Fibroblast of skin of left biceps (primary cell): ENCODE measurements around the gene GRIN3B.
A peak's percentile ranks its signal among the peaks of the same experiment; 100 is the strongest.

Source experiments
- DNase-seq, 2 experiments: peaks; one replicate each; pipeline ENCODE4 v3.0.0-alpha.2; 2013; ENCODE audit warnings: low read depth in 2 of 2

The GRIN3B gene

DNA sequence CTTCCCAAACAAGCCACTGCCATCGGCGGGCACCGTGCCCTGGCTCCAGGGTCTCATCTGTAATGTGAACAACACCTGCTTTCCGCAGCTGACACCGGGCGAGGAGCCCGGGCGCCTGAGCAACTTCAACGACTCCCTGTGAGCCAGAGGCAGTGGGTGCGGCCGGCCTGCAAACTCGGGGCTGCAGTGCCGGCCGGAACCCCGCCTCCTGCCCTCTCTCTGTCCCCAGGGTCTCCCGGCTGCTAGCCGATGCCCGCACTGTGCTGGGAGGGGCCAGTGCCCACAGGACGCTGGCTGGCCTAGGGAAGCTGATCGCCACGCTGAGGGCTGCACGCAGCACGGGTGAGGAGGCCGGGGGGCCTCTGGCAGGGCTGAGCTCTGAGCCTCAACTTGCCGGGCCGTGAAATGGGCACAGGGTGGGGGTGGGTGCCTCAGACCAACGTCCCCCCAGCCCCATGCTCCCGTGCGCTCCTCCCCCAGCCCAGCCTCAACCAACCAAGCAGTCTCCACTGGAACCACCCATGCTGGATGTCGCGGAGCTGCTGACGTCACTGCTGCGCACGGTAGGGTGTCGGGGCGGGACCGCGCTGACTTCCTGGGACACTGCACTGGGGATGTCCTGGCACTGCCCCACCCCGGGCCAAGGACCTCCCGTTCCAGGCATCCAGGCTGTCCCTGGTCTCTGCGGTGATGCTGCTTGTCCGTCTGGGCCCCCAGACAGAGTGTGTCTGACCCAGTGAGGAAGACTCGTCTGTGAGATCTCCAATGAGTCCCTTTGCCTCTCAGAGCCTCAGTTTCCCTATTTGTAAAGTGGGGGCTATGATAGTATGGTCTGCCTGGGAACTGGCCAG is 41.8 kb downstream of the GRIN3B start:
- DNase-seq, result no peak

DNA sequence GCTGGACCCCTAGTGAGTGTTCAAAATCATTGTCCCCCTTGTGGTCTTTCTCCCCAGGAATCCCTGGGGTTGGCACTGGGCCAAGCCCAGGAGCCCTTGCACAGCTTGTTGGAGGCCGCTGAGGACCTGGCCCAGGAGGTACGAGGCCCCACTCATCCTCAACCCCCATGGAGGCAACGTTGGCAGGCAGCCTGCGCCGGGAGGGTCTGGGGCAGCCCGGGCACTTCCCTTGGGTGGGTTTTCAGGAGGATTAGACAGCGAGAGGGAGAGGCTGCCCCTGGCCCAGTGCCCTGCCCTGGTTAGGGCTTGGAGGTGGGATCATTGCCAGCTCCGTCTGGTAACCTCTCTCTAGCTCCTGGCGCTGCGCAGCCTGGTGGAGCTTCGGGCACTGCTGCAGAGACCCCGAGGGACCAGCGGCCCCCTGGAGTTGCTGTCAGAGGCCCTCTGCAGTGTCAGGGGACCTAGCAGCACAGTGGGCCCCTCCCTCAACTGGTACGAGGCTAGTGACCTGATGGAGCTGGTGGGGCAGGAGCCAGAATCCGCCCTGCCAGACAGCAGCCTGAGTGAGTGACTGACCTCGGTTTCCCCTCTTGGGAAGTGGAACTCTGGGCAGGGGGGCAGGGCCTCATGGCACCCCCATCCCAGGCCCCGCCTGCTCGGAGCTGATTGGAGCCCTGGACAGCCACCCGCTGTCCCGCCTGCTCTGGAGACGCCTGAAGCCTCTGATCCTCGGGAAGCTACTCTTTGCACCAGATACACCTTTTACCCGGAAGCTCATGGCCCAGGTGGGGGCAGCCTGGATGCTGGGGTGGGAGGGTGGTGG is 42.7 kb downstream of the GRIN3B start:
- DNase-seq, result no peak

- DNase-seq, result no peak
Observed at GRCh38 chr19:1045247-1045603, 45.0 kb downstream of the GRIN3B start.

DNA sequence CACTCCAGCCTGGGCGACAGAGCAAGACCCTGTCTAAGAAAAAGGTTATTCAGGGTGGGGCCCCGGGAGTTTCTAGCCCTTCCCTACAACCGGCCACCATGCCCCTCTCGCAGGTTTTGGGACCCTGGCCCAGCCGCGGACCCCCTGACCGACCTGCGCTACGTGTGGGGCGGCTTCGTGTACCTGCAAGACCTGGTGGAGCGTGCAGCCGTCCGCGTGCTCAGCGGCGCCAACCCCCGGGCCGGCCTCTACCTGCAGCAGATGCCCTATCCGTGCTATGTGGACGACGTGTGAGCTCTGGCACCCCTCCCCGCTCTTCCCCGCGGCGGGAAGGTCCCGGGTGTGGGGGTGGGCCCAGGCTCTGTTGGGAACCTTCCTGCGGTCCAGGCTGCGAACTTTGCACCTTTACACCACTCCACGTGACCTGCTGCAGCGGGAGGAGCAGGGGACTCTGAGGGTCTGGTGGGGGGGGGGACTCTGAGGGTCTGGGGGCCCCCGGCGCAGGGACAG is 46.0 kb downstream of the GRIN3B start:
- no peak for DNase-seq

GRCh38 chr19:1046836-1047695 is 46.8 kb downstream of the GRIN3B start:
- DNase-seq, result no peak

GRCh38 chr19:1047696-1048147 is 47.5 kb downstream of the GRIN3B start:
- DNase-seq, result no peak

GRCh38 chr19:1049106-1049505 is 48.9 kb downstream of the GRIN3B start:
- DNase-seq, result no peak

DNA sequence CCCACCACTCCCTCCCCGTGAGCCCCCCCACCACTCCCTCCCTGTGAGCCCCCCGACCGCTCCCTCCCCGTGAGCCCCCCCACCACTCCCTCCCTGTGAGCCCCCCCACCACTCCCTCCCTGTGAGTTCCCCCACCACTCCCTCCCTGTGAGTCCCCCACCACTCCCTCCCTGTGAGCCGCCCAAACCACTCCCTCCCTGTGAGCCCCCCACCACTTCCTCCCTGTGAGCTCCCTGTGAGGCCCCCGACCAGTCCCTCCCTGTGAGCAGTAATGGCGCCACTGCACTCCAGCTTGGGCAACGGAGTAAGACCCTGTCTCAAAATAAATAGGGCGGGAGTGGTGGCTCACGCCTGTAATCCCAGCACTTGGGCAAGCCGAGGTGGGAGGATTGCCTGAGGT is 49.6 kb downstream of the GRIN3B start:
- DNase-seq, result no peak

- no peak for DNase-seq
Observed at GRCh38 chr19:1050989-1051788, 51.0 kb downstream of the GRIN3B start.

GRCh38 chr19:1051791-1052190 is 51.6 kb downstream of the GRIN3B start:
- DNase-seq, result no peak

- no peak for DNase-seq
Observed at GRCh38 chr19:1052349-1052975, 52.2 kb downstream of the GRIN3B start.

GRCh38 chr19:1053176-1054101 is 53.2 kb downstream of the GRIN3B start:
- DNase-seq, result no peak

- DNase-seq, result no peak
Observed at GRCh38 chr19:1054102-1055027, 54.1 kb downstream of the GRIN3B start.

DNA sequence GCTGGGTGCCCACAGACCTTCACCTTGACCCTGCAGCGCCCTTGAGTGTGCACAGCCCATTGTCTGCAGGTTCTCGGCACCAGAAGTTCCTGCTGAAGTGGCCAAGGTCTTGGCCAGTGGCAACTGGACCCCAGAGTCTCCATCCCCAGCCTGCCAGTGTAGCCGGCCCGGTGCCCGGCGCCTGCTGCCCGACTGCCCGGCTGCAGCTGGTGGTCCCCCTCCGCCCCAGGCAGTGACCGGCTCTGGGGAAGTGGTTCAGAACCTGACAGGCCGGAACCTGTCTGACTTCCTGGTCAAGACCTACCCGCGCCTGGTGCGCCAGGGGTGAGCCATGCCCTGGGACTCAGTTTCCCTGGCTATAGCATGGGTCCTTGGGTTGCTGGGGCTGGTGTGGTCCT is 54.8 kb downstream of the GRIN3B start:
- no peak for DNase-seq

DNA sequence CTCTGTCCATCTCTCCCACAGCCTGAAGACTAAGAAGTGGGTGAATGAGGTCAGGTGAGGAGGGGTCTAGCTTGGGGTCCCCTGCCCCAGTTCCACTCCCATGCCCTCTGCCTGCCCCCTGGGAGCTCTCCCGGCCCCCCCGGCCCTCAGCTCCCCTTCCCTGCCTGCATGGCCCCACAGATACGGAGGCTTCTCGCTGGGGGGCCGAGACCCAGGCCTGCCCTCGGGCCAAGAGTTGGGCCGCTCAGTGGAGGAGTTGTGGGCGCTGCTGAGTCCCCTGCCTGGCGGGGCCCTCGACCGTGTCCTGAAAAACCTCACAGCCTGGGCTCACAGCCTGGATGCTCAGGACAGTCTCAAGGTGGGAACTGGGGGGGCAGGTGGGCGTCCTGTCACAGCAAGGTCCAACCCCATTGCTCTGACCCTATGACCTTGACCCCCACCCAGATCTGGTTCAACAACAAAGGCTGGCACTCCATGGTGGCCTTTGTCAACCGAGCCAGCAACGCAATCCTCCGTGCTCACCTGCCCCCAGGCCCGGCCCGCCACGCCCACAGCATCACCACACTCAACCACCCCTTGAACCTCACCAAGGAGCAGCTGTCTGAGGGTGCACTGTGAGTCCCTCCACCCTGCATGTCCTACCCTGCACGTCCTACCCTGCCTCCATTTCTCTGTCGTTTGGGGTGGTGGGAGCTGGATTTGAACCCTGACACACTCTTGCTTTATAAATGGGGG is 55.8 kb downstream of the GRIN3B start:
- DNase-seq, result no peak

GRCh38 chr19:1057176-1057855 is 57.1 kb downstream of the GRIN3B start:
- peak in 1 of 2 experiments; percentile 30 for DNase-seq

DNA sequence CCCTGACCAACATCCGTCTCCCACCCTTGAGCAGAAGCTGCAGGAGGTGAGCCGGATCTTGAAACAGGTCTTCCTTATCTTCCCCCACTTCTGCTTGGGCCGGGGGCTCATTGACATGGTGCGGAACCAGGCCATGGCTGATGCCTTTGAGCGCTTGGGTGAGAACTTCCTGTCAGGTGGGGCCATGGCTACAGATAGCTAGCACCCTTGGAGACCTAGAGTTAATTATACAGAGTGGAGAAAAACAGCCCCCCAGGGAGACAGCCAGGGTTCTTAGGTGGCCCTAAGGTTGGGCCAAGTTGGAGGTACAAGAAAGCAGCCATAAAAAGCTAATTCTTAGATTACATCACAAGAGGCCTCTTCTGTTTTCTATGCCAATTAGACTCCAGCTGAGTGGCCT is 57.9 kb downstream of the GRIN3B start:
- no peak for DNase-seq
